Trophoblast cell (in vitro differentiated cells and primary cell): ENCODE results near the gene SPCS3.

Experiments
- DNase-seq, 2 donors: peaks; one replicate each; pipeline ENCODE4 v3.0.0-alpha.2; 2016
- H2AFZ ChIP-seq: 2 replicates; pipeline ENCODE4 v1.6.1; 2013; ENCODE audit warnings: low read length, moderate library complexity, mild to moderate bottlenecking; ENCODE audit not compliant: insufficient read depth, poor library complexity
- H2AK5ac ChIP-seq: 2 replicates; pipeline ENCODE4 v1.6.1; 2013; ENCODE audit warnings: mild to moderate bottlenecking, low read length
- H2BK120ac ChIP-seq: 2 replicates; pipeline ENCODE4 v1.6.1; 2013; ENCODE audit warnings: low read length, mild to moderate bottlenecking, moderate library complexity; ENCODE audit not compliant: insufficient read depth, poor library complexity
- H2BK12ac ChIP-seq: 2 replicates; pipeline ENCODE4 v1.6.1; 2013; ENCODE audit warnings: mild to moderate bottlenecking, low read length, moderate library complexity
- H2BK5ac ChIP-seq: 2 replicates; pipeline ENCODE4 v1.6.1; 2013; ENCODE audit warnings: low read length, low read depth, moderate library complexity, mild to moderate bottlenecking; ENCODE audit not compliant: poor library complexity
- H3K14ac ChIP-seq: 2 replicates; pipeline ENCODE4 v1.6.1; 2013; ENCODE audit warnings: mild to moderate bottlenecking, low read length
- H3K18ac ChIP-seq: 2 replicates; pipeline ENCODE4 v1.6.1; 2013; ENCODE audit warnings: mild to moderate bottlenecking, low read length
- H3K23ac ChIP-seq: 2 replicates; pipeline ENCODE4 v1.6.1; 2013; ENCODE audit warnings: low read length
- H3K27ac ChIP-seq: 2 replicates; pipeline ENCODE4 v1.5.1; 2013; ENCODE audit warnings: low read depth, mild to moderate bottlenecking, inconsistent platforms, low read length, moderate library complexity
- H3K27me3 ChIP-seq: 2 replicates; pipeline ENCODE4 v1.6.1; 2013; ENCODE audit warnings: inconsistent platforms, mild to moderate bottlenecking, low read length, moderate library complexity; ENCODE audit not compliant: insufficient read depth
- H3K36me3 ChIP-seq, 2 experiments: 1 replicate in 1 of 2; 2 replicates in 1 of 2; pipeline ENCODE4 v1.6.1; 2013; ENCODE audit warnings: low read length in 2 of 2, mild to moderate bottlenecking in 2 of 2, moderate library complexity in 1 of 2; ENCODE audit not compliant: insufficient read depth in 2 of 2, control insufficient read depth in 1 of 2
- H3K4ac ChIP-seq: 2 replicates; pipeline ENCODE4 v1.6.1; 2013; ENCODE audit warnings: low read depth, mild to moderate bottlenecking, low read length, moderate library complexity
- H3K4me1 ChIP-seq, 2 experiments: 1 replicate in 1 of 2; 2 replicates in 1 of 2; pipeline ENCODE4 v1.6.1; 2013; ENCODE audit warnings: low read length in 2 of 2, mild to moderate bottlenecking in 2 of 2, moderate library complexity in 1 of 2; ENCODE audit not compliant: insufficient read depth in 2 of 2, control insufficient read depth in 1 of 2
- H3K4me2 ChIP-seq: 2 replicates; pipeline ENCODE4 v1.6.1; 2013; ENCODE audit warnings: inconsistent platforms, mild to moderate bottlenecking, low read length, moderate library complexity
- H3K4me3 ChIP-seq: 2 replicates; pipeline ENCODE4 v1.5.1; 2013; ENCODE audit warnings: mild to moderate bottlenecking, low read depth, low read length, inconsistent platforms
- H3K79me1 ChIP-seq: one replicate; pipeline ENCODE4 v1.6.1; 2013; ENCODE audit warnings: low read length
- H3K79me2 ChIP-seq: 2 replicates; pipeline ENCODE4 v1.6.1; 2013; ENCODE audit warnings: low read length, mild to moderate bottlenecking; ENCODE audit not compliant: control insufficient read depth, insufficient read depth, poor library complexity
- H3K9ac ChIP-seq: 2 replicates; pipeline ENCODE4 v1.6.1; 2013; ENCODE audit warnings: mild to moderate bottlenecking, low read length
- H3K9me3 ChIP-seq: 2 replicates; pipeline ENCODE4 v1.6.1; 2013; ENCODE audit warnings: low read depth, mild to moderate bottlenecking, control low read depth, inconsistent platforms, low read length; ENCODE audit not compliant: insufficient read depth
- H4K12ac ChIP-seq: 2 replicates; pipeline ENCODE4 v1.6.1; 2013; ENCODE audit warnings: low read depth, mild to moderate bottlenecking, low read length, moderate library complexity
- H4K8ac ChIP-seq: 2 replicates; pipeline ENCODE4 v1.6.1; 2013; ENCODE audit warnings: low read depth, mild to moderate bottlenecking, low read length, moderate library complexity
- H4K91ac ChIP-seq: one replicate; pipeline ENCODE4 v1.6.1; 2013; ENCODE audit warnings: low read depth, mild to moderate bottlenecking, low read length, moderate library complexity
- WGBS: extraction: QIAGEN DNeasy Blood & Tissue Kit; methylation state at CpG from one replicate; pipeline ENCODE4 v1.1.7; 2013; ENCODE audit warnings: missing lambda C conversion rate; ENCODE audit not compliant: insufficient read length, insufficient coverage; ENCODE audit errors: extremely low coverage; 5-methylcytosine and 5-hydroxymethylcytosine counted together

The SPCS3 gene

GRCh38 chr4:176354884-176355283, 35.1 kb downstream of the SPCS3 start:
- Histone ChIP-seq H3K4me2 (no peak overlapping the region), H3K27ac (no peak overlapping the region), H2AFZ (no peak overlapping the region), H3K27me3 (no peaks in the 10 kb centered on the region), H3K79me1 (no peaks in the 10 kb centered on the region), H3K23ac (no peak overlapping the region), H3K9me3 (peaks cover 8% of the 10 kb centered on the region), H3K14ac (no peak overlapping the region), H3K4ac (no peak overlapping the region), H3K36me3 (peaks cover 2 to 4% of the 10 kb centered on the region in 2 experiments), H2BK12ac (no peak overlapping the region), H3K18ac (no peak overlapping the region), H3K4me1 (no peaks in the 10 kb centered on the region), H4K91ac (no peak overlapping the region), H2BK120ac (no peak overlapping the region), H3K9ac (no peak overlapping the region), H2BK5ac (no peak overlapping the region), H3K4me3 (no peak overlapping the region), H4K12ac (no peak overlapping the region), H4K8ac (no peak overlapping the region), H3K79me2 (no peaks in the 10 kb centered on the region), H2AK5ac (no peak overlapping the region)
- DNase-seq = no peak
- no CpG with 5 or more reads among the region's 1 CpG for WGBS

- no peak overlapping the region for H2AFZ ChIP-seq
- no peaks in the 10 kb centered on the region for H3K79me1 ChIP-seq
- H3K4me2 ChIP-seq = no peak overlapping the region
- no peaks in the 10 kb centered on the region for H3K79me2 ChIP-seq
- H4K8ac ChIP-seq = no peak overlapping the region
- H4K12ac ChIP-seq = no peak overlapping the region
- peaks cover 2% of the 10 kb centered on the region for H3K9me3 ChIP-seq
- WGBS = no CpG with 5 or more reads among the region's 4 CpGs
- H3K36me3 ChIP-seq = peaks cover 0 to 2% of the 10 kb centered on the region in 2 experiments
- no peak for DNase-seq
- no peaks in the 10 kb centered on the region for H3K4me1 ChIP-seq
- no peak overlapping the region for H2BK5ac ChIP-seq
- H3K27me3 ChIP-seq = no peaks in the 10 kb centered on the region
- H3K4ac ChIP-seq = no peak overlapping the region
- H3K9ac ChIP-seq = no peak overlapping the region
- no peak overlapping the region for H3K27ac ChIP-seq
- H2BK12ac ChIP-seq = no peak overlapping the region
- no peak overlapping the region for H3K4me3 ChIP-seq
- H3K18ac ChIP-seq = no peak overlapping the region
- no peak overlapping the region for H3K23ac ChIP-seq
- no peak overlapping the region for H4K91ac ChIP-seq
- H3K14ac ChIP-seq = no peak overlapping the region
- H2BK120ac ChIP-seq = no peak overlapping the region
- no peak overlapping the region for H2AK5ac ChIP-seq
Measured at GRCh38 chr4:176357359-176358082, 37.8 kb downstream of the SPCS3 start.

GRCh38 chr4:176358083-176358469, 38.3 kb downstream of the SPCS3 start:
- no peak overlapping the region for H3K9ac ChIP-seq
- no peak overlapping the region for H3K4me2 ChIP-seq
- H3K4me3 ChIP-seq = no peak overlapping the region
- WGBS = no CpG with 5 or more reads among the region's 3 CpGs
- H4K8ac ChIP-seq = no peak overlapping the region
- no peak overlapping the region for H2BK5ac ChIP-seq
- no peak overlapping the region for H2AK5ac ChIP-seq
- no peak overlapping the region for H2BK12ac ChIP-seq
- H3K27me3 ChIP-seq = no peaks in the 10 kb centered on the region
- H3K14ac ChIP-seq = no peak overlapping the region
- H4K91ac ChIP-seq = no peak overlapping the region
- H2AFZ ChIP-seq = no peak overlapping the region
- H3K36me3 ChIP-seq = peaks cover 0 to 2% of the 10 kb centered on the region in 2 experiments
- H3K4ac ChIP-seq = no peak overlapping the region
- peaks cover 2% of the 10 kb centered on the region for H3K9me3 ChIP-seq
- H3K79me2 ChIP-seq = no peaks in the 10 kb centered on the region
- H2BK120ac ChIP-seq = no peak overlapping the region
- no peak overlapping the region for H4K12ac ChIP-seq
- no peaks in the 10 kb centered on the region for H3K79me1 ChIP-seq
- H3K18ac ChIP-seq = no peak overlapping the region
- DNase-seq = no peak
- no peak overlapping the region for H3K23ac ChIP-seq
- no peak overlapping the region for H3K27ac ChIP-seq
- H3K4me1 ChIP-seq = no peaks in the 10 kb centered on the region

GRCh38 chr4:176359590-176359989, 39.8 kb downstream of the SPCS3 start:
- H3K4me1 ChIP-seq = no peaks in the 10 kb centered on the region
- no peak overlapping the region for H3K4me3 ChIP-seq
- H2AFZ ChIP-seq = no peak overlapping the region
- no CpG with 5 or more reads among the region's 2 CpGs for WGBS
- H3K4me2 ChIP-seq = no peak overlapping the region
- no peak overlapping the region for H2BK12ac ChIP-seq
- no peak overlapping the region for H3K18ac ChIP-seq
- H3K14ac ChIP-seq = no peak overlapping the region
- H2AK5ac ChIP-seq = no peak overlapping the region
- H3K79me1 ChIP-seq = no peaks in the 10 kb centered on the region
- no peak overlapping the region for H3K9ac ChIP-seq
- H3K79me2 ChIP-seq = no peaks in the 10 kb centered on the region
- H3K9me3 ChIP-seq = peaks cover under 1% of the 10 kb centered on the region
- H3K27me3 ChIP-seq = no peaks in the 10 kb centered on the region
- H4K12ac ChIP-seq = no peak overlapping the region
- no peak overlapping the region for H3K4ac ChIP-seq
- DNase-seq = no peak
- H3K23ac ChIP-seq = no peak overlapping the region
- H3K27ac ChIP-seq = no peak overlapping the region
- no peak overlapping the region for H4K91ac ChIP-seq
- peaks cover 0 to under 1% of the 10 kb centered on the region in 2 experiments for H3K36me3 ChIP-seq
- H4K8ac ChIP-seq = no peak overlapping the region
- no peak overlapping the region for H2BK120ac ChIP-seq
- H2BK5ac ChIP-seq = no peak overlapping the region
